T-helper 17 cell (primary cell): ENCODE results near the gene AGT. TPM values are rescaled to one million over a fixed set of nuclear protein-coding genes. Genes with fewer than 3 reads are reported as not detected.

Experiments used
- ATAC-seq: fragments of 150-1000 bp; cut with Tn5 transposase; 2 replicates; pipeline ENCODE4 v1.10.0; 2021; ENCODE audit warnings: mild to moderate bottlenecking, moderate library complexity
- DNase-seq, 3 donors: peaks; one replicate each; pipeline versions ENCODE4 v3.0.0 to v3.0.0-alpha.2; 2020 to 2021
- H3K9me3 ChIP-seq: one replicate; pipeline ENCODE4 v1.7.0; 2013; ENCODE audit warnings: low read length, mild to moderate bottlenecking; ENCODE audit not compliant: control insufficient read depth, poor library complexity, severe bottlenecking
- H3K27ac Mint-ChIP-seq: one replicate; pipeline ENCODE4 v1.8.0; 2022; ENCODE audit warnings: mild to moderate bottlenecking, moderate library complexity, mixed read lengths
- H3K27me3 Mint-ChIP-seq: one replicate; pipeline ENCODE4 v1.8.0; 2022; ENCODE audit warnings: mixed read lengths
- H3K36me3 Mint-ChIP-seq: one replicate; pipeline ENCODE4 v1.8.0; 2022; ENCODE audit warnings: low read depth, mixed read lengths
- H3K4me1 Mint-ChIP-seq: one replicate; pipeline ENCODE4 v1.8.0; 2022; ENCODE audit warnings: mild to moderate bottlenecking, mixed read lengths
- H3K4me3 Mint-ChIP-seq: one replicate; pipeline ENCODE4 v1.8.0; 2022; ENCODE audit warnings: mild to moderate bottlenecking, moderate library complexity, mixed read lengths
- total RNA-seq, 4 donors: library from RNA in 2 of 4; stranded (reverse) in 2 of 4; gene quantifications; one replicate each; pipeline ENCODE4 v1.2.3 and lab custom pipeline; 2022 to 2026

AGT gene
- not detected for total RNA-seq
- 0 to 0.83 reads per million in 2 donors for total RNA-seq (lab: John Stamatoyannopoulos, UW)

GRCh38 chr1:230713915-230714764 lies at the start of gene AGT:
AGT (minus strand) TSS chr1:230714122; CDS start chr1:230710823, 3,299 bp downstream.
- no peak for ATAC-seq
- Mint-ChIP-seq H3K27me3 (peaks cover 37% of the 10 kb centered on the region), H3K27ac (no peak within 1 kb of the TSS), H3K36me3 (peaks cover 2% of the 10 kb centered on the region), H3K4me1 (no peaks in the 10 kb centered on the region), H3K4me3 (no peak within 1 kb of the TSS)
- H3K9me3 ChIP-seq, result no peaks in the 10 kb centered on the region
- DNase-seq, result no peak

- ATAC-seq, result no peak
- no peak for DNase-seq
- H3K36me3 Mint-ChIP-seq, result peaks cover 3% of the 10 kb centered on the region
- no peaks in the 10 kb centered on the region for H3K4me1 Mint-ChIP-seq
- H3K9me3 ChIP-seq, result no peaks in the 10 kb centered on the region
- no peak overlapping the region for H3K4me3 Mint-ChIP-seq
- peak overlapping the region; percentile 2 for H3K27ac Mint-ChIP-seq
- peaks cover 30% of the 10 kb centered on the region for H3K27me3 Mint-ChIP-seq
Measured at GRCh38 chr1:230761443-230762167, 47.7 kb upstream of the AGT start.

GRCh38 chr1:230760360-230760827 lies 46.5 kb upstream of the AGT start:
- Mint-ChIP-seq H3K4me3 (no peak overlapping the region), H3K27me3 (peaks cover 42% of the 10 kb centered on the region), H3K27ac (no peak overlapping the region), H3K4me1 (no peaks in the 10 kb centered on the region), H3K36me3 (peaks cover 7% of the 10 kb centered on the region)
- no peaks in the 10 kb centered on the region for H3K9me3 ChIP-seq
- ATAC-seq (no peak), DNase-seq (no peak)

- Mint-ChIP-seq H3K36me3 (peaks cover 7% of the 10 kb centered on the region), H3K27me3 (peaks cover 48% of the 10 kb centered on the region), H3K27ac (no peak overlapping the region), H3K4me3 (no peak overlapping the region), H3K4me1 (no peaks in the 10 kb centered on the region)
- DNase-seq (no peak), ATAC-seq (no peak)
- H3K9me3 ChIP-seq, result no peaks in the 10 kb centered on the region
Measured at GRCh38 chr1:230759369-230760065, 45.6 kb upstream of the AGT start.

- Mint-ChIP-seq H3K27ac (no peak overlapping the region), H3K4me1 (no peaks in the 10 kb centered on the region), H3K36me3 (peaks cover 7% of the 10 kb centered on the region), H3K27me3 (peaks cover 48% of the 10 kb centered on the region), H3K4me3 (no peak overlapping the region)
- ATAC-seq (no peak), DNase-seq (no peak)
- H3K9me3 ChIP-seq, result no peaks in the 10 kb centered on the region
Measured at GRCh38 chr1:230758709-230759368, 44.9 kb upstream of the AGT start.

GRCh38 chr1:230757856-230758708 lies 44.2 kb upstream of the AGT start:
- H3K9me3 ChIP-seq, result no peaks in the 10 kb centered on the region
- Mint-ChIP-seq H3K27me3 (peaks cover 48% of the 10 kb centered on the region), H3K36me3 (peaks cover 7% of the 10 kb centered on the region), H3K4me1 (no peaks in the 10 kb centered on the region), H3K27ac (no peak overlapping the region), H3K4me3 (no peak overlapping the region)
- ATAC-seq (no peak), DNase-seq (no peak)

- Mint-ChIP-seq H3K27ac (no peak overlapping the region), H3K4me1 (peaks cover 2% of the 10 kb centered on the region), H3K27me3 (peaks cover 37% of the 10 kb centered on the region), H3K36me3 (peaks cover 4% of the 10 kb centered on the region), H3K4me3 (no peak overlapping the region)
- no peaks in the 10 kb centered on the region for H3K9me3 ChIP-seq
- DNase-seq (no peak), ATAC-seq (no peak)
Measured at GRCh38 chr1:230754796-230755195, 40.9 kb upstream of the AGT start.

- Mint-ChIP-seq H3K27me3 (peaks cover 37% of the 10 kb centered on the region), H3K36me3 (peaks cover 4% of the 10 kb centered on the region), H3K4me1 (peaks cover 6% of the 10 kb centered on the region), H3K27ac (no peak overlapping the region), H3K4me3 (no peak overlapping the region)
- H3K9me3 ChIP-seq, result no peaks in the 10 kb centered on the region
- DNase-seq (peak in 1 of 3 donors; percentile 21), ATAC-seq (no peak)
Measured at GRCh38 chr1:230753586-230754251, 39.8 kb upstream of the AGT start.

GRCh38 chr1:230753191-230753585 lies 39.3 kb upstream of the AGT start:
- H3K9me3 ChIP-seq, result no peaks in the 10 kb centered on the region
- Mint-ChIP-seq H3K36me3 (peaks cover 4% of the 10 kb centered on the region), H3K27ac (no peak overlapping the region), H3K4me3 (no peak overlapping the region), H3K27me3 (peaks cover 34% of the 10 kb centered on the region), H3K4me1 (peaks cover 6% of the 10 kb centered on the region)
- ATAC-seq, result no peak
- no peak for DNase-seq

- no peak overlapping the region for H3K27ac Mint-ChIP-seq
- no peak overlapping the region for H3K4me3 Mint-ChIP-seq
- peaks cover 6% of the 10 kb centered on the region for H3K4me1 Mint-ChIP-seq
- peaks cover 37% of the 10 kb centered on the region for H3K27me3 Mint-ChIP-seq
- peaks cover 4% of the 10 kb centered on the region for H3K36me3 Mint-ChIP-seq
- ATAC-seq, result no peak
- H3K9me3 ChIP-seq, result no peaks in the 10 kb centered on the region
- DNase-seq, result no peak
Measured at GRCh38 chr1:230752407-230752806, 38.5 kb upstream of the AGT start.

- no peaks in the 10 kb centered on the region for H3K9me3 ChIP-seq
- no peak for DNase-seq
- Mint-ChIP-seq H3K36me3 (peaks cover 3% of the 10 kb centered on the region), H3K4me3 (no peak overlapping the region), H3K4me1 (peaks cover 6% of the 10 kb centered on the region), H3K27me3 (peaks cover 41% of the 10 kb centered on the region), H3K27ac (peak overlapping the region; percentile 62)
- ATAC-seq, result no peak
Measured at GRCh38 chr1:230750986-230751625, 37.2 kb upstream of the AGT start.
